ENCODE results near the gene FAM83B. TPM values are rescaled to one million over a fixed set of nuclear protein-coding genes. Genes with fewer than 3 reads are reported as not detected.

Gene FAM83B
- polyA plus RNA-seq, 2 donors = 2.7 to 9.9 TPM

DNA sequence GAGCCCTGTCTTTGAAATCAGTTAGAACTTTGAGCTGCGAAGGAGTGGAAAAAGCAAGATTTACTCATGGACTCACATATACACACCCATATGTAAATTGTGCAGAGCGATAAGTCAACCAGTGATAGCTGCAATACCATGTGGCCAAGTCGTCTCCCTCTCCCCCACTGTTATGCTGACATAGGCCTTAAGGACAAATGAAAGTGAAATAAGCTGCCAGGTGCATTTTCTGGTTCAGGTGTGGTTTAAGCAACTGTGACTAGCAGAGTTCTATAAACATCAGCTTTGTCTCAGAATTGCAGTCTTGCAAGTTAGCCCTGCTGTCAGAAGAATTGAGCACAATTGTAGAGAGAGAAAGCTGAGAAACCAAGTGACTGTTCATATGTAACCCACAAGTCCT lies 9.6 kb downstream of the FAM83B start:
- Histone ChIP-seq H3K9me3 (ENCODE audit: control insufficient read depth in 2 of 2, insufficient read depth in 1 of 2, low read depth in 1 of 2, low read length in 1 of 2) (no peaks in the 10 kb centered on the region), H3K4me3 (ENCODE audit: low read depth in 1 of 2, low read length in 2 of 2) (no peak overlapping the region), H3K27me3 (ENCODE audit: control insufficient read depth in 1 of 2, insufficient read depth in 2 of 2, low read length in 2 of 2) (no peaks in the 10 kb centered on the region), H3K27ac (ENCODE audit: low read depth in 2 of 2, low read length in 1 of 2) (no peak overlapping the region), H3K36me3 (ENCODE audit: control insufficient read depth in 2 of 2, insufficient read depth in 2 of 2, low read length in 1 of 2) (no peaks in the 10 kb centered on the region), H3K4me1 (ENCODE audit: control insufficient read depth in 2 of 2, insufficient read depth in 2 of 2, low read length in 1 of 2) (no peaks in the 10 kb centered on the region)
- WGBS, 2 donors = 39 to 48% methylated on average over 3 of the region's 3 CpGs

DNA sequence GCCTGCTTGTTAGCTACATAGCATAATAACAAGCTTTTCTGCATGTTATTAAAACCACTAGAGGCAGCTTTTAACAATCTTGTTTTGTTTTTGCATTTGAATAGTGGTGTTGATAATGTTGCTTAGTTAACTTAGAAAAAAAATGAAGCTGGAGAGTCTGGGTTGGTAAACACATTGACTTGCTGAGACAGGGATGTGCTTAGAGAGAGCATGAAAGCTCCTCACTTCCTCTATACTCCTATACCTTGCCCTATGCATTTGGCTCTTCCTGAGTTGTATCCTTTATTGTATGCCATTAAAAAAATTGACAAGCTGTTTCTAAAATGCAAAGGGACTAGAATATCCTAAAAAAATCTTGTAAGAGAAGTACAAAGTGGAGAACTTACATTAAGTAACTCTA lies 13.6 kb downstream of the FAM83B start:
- H3K4me1 ChIP-seq (ENCODE audit: control insufficient read depth in 2 of 2, insufficient read depth in 2 of 2, low read length in 1 of 2) = no peaks in the 10 kb centered on the region

DNA sequence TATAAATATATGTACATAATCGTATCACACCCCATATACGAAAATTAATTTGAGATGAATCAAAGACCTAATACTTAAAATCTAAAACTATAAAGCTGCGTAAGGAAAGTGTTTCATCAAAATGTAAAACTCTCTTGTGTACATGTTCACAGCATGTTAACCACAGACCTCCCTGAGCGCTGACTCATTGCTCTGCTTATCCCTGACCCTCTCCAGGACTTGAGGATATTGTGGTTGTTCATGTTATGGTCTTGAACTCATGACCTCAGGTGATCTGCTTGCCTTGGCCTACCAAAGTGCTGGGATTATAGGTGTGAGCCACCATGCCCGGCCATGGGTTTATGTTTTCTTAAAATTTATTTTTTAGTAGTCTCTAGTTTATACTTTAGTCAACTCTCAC lies 14.2 kb downstream of the FAM83B start:
- Histone ChIP-seq H3K4me1 (ENCODE audit: control insufficient read depth in 2 of 2, insufficient read depth in 2 of 2, low read length in 1 of 2) (no peaks in the 10 kb centered on the region), H3K9me3 (ENCODE audit: control insufficient read depth in 2 of 2, insufficient read depth in 1 of 2, low read depth in 1 of 2, low read length in 1 of 2) (no peaks in the 10 kb centered on the region), H3K4me3 (ENCODE audit: low read depth in 1 of 2, low read length in 2 of 2) (no peak overlapping the region), H3K27me3 (ENCODE audit: control insufficient read depth in 1 of 2, insufficient read depth in 2 of 2, low read length in 2 of 2) (no peaks in the 10 kb centered on the region), H3K36me3 (ENCODE audit: control insufficient read depth in 2 of 2, insufficient read depth in 2 of 2, low read length in 1 of 2) (no peaks in the 10 kb centered on the region), H3K27ac (ENCODE audit: low read depth in 2 of 2, low read length in 1 of 2) (no peak overlapping the region)
- WGBS, 2 donors = 85 to 92% methylated on average over 5 of the region's 5 CpGs

More for the DNA sequence above, 13.6 kb downstream of the FAM83B start:
- no peak overlapping the region for H3K4me3 ChIP-seq (ENCODE audit: low read depth in 1 of 2, low read length in 2 of 2)
- H3K27me3 ChIP-seq (ENCODE audit: control insufficient read depth in 1 of 2, insufficient read depth in 2 of 2, low read length in 2 of 2) = no peaks in the 10 kb centered on the region
- H3K36me3 ChIP-seq (ENCODE audit: control insufficient read depth in 2 of 2, insufficient read depth in 2 of 2, low read length in 1 of 2) = no peaks in the 10 kb centered on the region
- H3K9me3 ChIP-seq (ENCODE audit: control insufficient read depth in 2 of 2, insufficient read depth in 1 of 2, low read depth in 1 of 2, low read length in 1 of 2) = no peaks in the 10 kb centered on the region
- no peak overlapping the region for H3K27ac ChIP-seq (ENCODE audit: low read depth in 2 of 2, low read length in 1 of 2)

DNA sequence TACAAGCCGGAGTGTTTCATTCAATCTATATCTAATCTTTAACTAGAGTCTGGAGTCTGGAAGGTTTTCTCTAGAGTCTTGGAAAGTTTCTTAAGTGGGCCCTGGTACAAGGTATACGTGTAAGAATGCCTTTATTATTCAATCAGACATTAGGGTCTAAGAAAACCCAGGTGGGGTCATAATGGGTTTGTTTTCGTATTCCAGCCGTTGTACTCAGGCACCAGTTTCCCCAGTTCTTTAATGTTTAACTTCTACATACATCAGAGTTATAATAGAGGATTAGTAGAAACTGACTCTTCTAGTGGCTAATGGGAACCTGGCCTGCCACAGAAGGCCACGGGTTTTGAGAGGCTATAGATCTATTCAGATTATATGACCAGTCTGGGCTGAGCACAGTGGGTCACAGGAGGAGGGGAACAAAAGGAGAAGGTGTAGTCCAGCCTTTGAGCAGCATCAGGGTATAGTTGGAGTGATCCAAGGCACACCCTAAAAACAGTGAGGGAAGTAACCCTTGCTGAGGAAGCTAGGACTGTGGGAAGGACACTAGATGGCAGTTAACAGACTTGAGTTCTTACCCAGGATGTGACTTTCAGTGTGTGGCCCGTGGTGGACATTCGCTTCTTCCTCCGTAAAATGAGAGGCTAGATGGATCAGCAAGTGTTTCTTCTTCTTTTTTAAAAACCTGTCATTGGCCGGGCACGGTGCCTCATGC lies 15.5 kb downstream of the FAM83B start:
- no peak overlapping the region for H3K27ac ChIP-seq (ENCODE audit: low read depth in 2 of 2, low read length in 1 of 2)
- no peaks in the 10 kb centered on the region for H3K4me1 ChIP-seq (ENCODE audit: control insufficient read depth in 2 of 2, insufficient read depth in 2 of 2, low read length in 1 of 2)
- H3K9me3 ChIP-seq (ENCODE audit: control insufficient read depth in 2 of 2, insufficient read depth in 1 of 2, low read depth in 1 of 2, low read length in 1 of 2) = no peaks in the 10 kb centered on the region
- H3K27me3 ChIP-seq (ENCODE audit: control insufficient read depth in 1 of 2, insufficient read depth in 2 of 2, low read length in 2 of 2) = no peaks in the 10 kb centered on the region
- H3K4me3 ChIP-seq (ENCODE audit: low read depth in 1 of 2, low read length in 2 of 2) = no peak overlapping the region
- no peaks in the 10 kb centered on the region for H3K36me3 ChIP-seq (ENCODE audit: control insufficient read depth in 2 of 2, insufficient read depth in 2 of 2, low read length in 1 of 2)
- WGBS, 2 donors = 79 to 87% methylated on average over 10 of the region's 10 CpGs

DNA sequence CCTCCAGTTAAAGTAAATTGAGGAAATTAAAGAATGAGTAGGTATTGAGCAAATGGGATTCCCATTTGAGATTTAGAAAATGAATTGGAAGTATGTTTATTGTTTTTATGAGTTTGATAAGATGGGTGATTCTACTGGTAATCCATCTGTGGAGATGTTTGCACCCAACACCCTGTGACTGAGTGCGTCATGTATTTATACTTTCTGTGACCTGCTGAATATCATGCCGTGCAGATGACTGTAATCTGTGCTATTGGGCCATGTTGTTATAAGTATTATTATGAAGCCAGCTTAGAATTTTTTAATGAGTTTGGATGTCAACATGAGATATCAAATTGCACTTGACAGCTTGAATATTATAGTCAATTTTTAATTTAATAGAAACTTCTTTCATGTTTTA lies 17.7 kb downstream of the FAM83B start:
- Histone ChIP-seq H3K9me3 (ENCODE audit: control insufficient read depth in 2 of 2, insufficient read depth in 1 of 2, low read depth in 1 of 2, low read length in 1 of 2) (no peaks in the 10 kb centered on the region), H3K27ac (ENCODE audit: low read depth in 2 of 2, low read length in 1 of 2) (no peak overlapping the region), H3K4me1 (ENCODE audit: control insufficient read depth in 2 of 2, insufficient read depth in 2 of 2, low read length in 1 of 2) (no peaks in the 10 kb centered on the region), H3K36me3 (ENCODE audit: control insufficient read depth in 2 of 2, insufficient read depth in 2 of 2, low read length in 1 of 2) (no peaks in the 10 kb centered on the region), H3K27me3 (ENCODE audit: control insufficient read depth in 1 of 2, insufficient read depth in 2 of 2, low read length in 2 of 2) (no peaks in the 10 kb centered on the region), H3K4me3 (ENCODE audit: low read depth in 1 of 2, low read length in 2 of 2) (no peak overlapping the region)
- WGBS, 2 donors = 73 to 77% methylated on average over 2 of the region's 2 CpGs

DNA sequence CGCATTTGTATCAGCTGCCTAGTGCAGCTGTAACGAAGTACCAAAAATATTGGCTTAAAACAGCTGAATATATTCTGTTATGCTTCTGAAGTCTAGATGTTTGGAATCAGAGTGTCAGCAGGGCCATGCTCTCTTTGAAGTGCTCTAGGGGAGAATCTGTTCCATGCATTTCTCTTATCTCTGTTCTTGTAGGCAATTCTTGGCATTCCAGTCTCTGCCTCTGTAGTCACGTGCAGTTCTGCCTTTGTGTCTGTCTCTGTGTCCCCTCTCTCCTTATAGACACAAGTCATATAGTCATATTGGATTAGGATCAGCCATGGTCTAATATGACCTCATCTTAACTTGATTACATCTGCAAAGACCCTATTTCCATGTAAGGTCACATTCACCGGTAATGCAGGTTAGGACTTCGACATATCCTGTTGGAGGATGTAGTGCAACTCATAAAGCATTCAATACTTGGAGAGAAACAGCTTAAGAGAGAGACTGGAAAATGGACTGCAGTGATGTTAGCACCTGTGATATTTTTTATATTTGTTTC lies 18.6 kb downstream of the FAM83B start:
- WGBS, 2 donors = 77 to 84% methylated on average over 5 of the region's 5 CpGs
- Histone ChIP-seq H3K27me3 (ENCODE audit: control insufficient read depth in 1 of 2, insufficient read depth in 2 of 2, low read length in 2 of 2) (no peaks in the 10 kb centered on the region), H3K27ac (ENCODE audit: low read depth in 2 of 2, low read length in 1 of 2) (no peak overlapping the region), H3K36me3 (ENCODE audit: control insufficient read depth in 2 of 2, insufficient read depth in 2 of 2, low read length in 1 of 2) (no peaks in the 10 kb centered on the region), H3K4me3 (ENCODE audit: low read depth in 1 of 2, low read length in 2 of 2) (no peak overlapping the region), H3K9me3 (ENCODE audit: control insufficient read depth in 2 of 2, insufficient read depth in 1 of 2, low read depth in 1 of 2, low read length in 1 of 2) (no peaks in the 10 kb centered on the region), H3K4me1 (ENCODE audit: control insufficient read depth in 2 of 2, insufficient read depth in 2 of 2, low read length in 1 of 2) (no peaks in the 10 kb centered on the region)

DNA sequence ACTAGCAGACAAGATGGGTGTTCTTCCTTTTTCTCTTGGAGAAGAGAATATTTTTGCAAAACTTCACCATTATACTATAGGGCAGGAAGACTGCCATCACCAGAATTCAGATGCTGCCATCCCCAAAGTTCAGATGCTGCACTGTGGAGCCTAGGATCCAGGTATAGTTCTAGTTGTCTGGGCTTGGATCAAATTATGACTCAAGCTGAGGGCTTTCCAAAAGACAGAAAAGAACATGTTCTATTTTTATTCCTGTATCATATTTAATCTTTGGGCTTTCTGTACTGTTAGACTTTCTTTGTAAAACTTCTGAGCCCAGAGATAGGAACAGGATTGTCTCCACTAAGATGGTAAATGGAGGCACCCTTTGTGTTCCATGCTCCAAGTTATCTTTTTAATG lies 22.0 kb downstream of the FAM83B start:
- H3K9me3 ChIP-seq (ENCODE audit: control insufficient read depth in 2 of 2, insufficient read depth in 1 of 2, low read depth in 1 of 2, low read length in 1 of 2) = no peaks in the 10 kb centered on the region
- no peaks in the 10 kb centered on the region for H3K27me3 ChIP-seq (ENCODE audit: control insufficient read depth in 1 of 2, insufficient read depth in 2 of 2, low read length in 2 of 2)
- H3K4me1 ChIP-seq (ENCODE audit: control insufficient read depth in 2 of 2, insufficient read depth in 2 of 2, low read length in 1 of 2) = no peaks in the 10 kb centered on the region
- no peak overlapping the region for H3K4me3 ChIP-seq (ENCODE audit: low read depth in 1 of 2, low read length in 2 of 2)
- no peaks in the 10 kb centered on the region for H3K36me3 ChIP-seq (ENCODE audit: control insufficient read depth in 2 of 2, insufficient read depth in 2 of 2, low read length in 1 of 2)
- H3K27ac ChIP-seq (ENCODE audit: low read depth in 2 of 2, low read length in 1 of 2) = no peak overlapping the region

- Histone ChIP-seq H3K4me3 (ENCODE audit: low read depth in 1 of 2, low read length in 2 of 2) (no peak overlapping the region), H3K36me3 (ENCODE audit: control insufficient read depth in 2 of 2, insufficient read depth in 2 of 2, low read length in 1 of 2) (no peaks in the 10 kb centered on the region), H3K27ac (ENCODE audit: low read depth in 2 of 2, low read length in 1 of 2) (no peak overlapping the region), H3K9me3 (ENCODE audit: control insufficient read depth in 2 of 2, insufficient read depth in 1 of 2, low read depth in 1 of 2, low read length in 1 of 2) (no peaks in the 10 kb centered on the region), H3K4me1 (ENCODE audit: control insufficient read depth in 2 of 2, insufficient read depth in 2 of 2, low read length in 1 of 2) (no peaks in the 10 kb centered on the region), H3K27me3 (ENCODE audit: control insufficient read depth in 1 of 2, insufficient read depth in 2 of 2, low read length in 2 of 2) (no peaks in the 10 kb centered on the region)
- 33 to 42% methylated on average over 1 of the region's 1 CpG for WGBS, 2 donors
Observed at GRCh38 chr6:54873599-54873998, 27.0 kb downstream of the FAM83B start.

GRCh38 chr6:54874349-54875048 lies 27.9 kb downstream of the FAM83B start:
- H3K36me3 ChIP-seq (ENCODE audit: control insufficient read depth in 2 of 2, insufficient read depth in 2 of 2, low read length in 1 of 2) = no peaks in the 10 kb centered on the region
- no peak overlapping the region for H3K27ac ChIP-seq (ENCODE audit: low read depth in 2 of 2, low read length in 1 of 2)
- H3K4me1 ChIP-seq (ENCODE audit: control insufficient read depth in 2 of 2, insufficient read depth in 2 of 2, low read length in 1 of 2) = no peaks in the 10 kb centered on the region
- H3K4me3 ChIP-seq (ENCODE audit: low read depth in 1 of 2, low read length in 2 of 2) = no peak overlapping the region
- WGBS, 2 donors = 58 to 71% methylated on average over 2 of the region's 2 CpGs
- H3K9me3 ChIP-seq (ENCODE audit: control insufficient read depth in 2 of 2, insufficient read depth in 1 of 2, low read depth in 1 of 2, low read length in 1 of 2) = no peaks in the 10 kb centered on the region
- H3K27me3 ChIP-seq (ENCODE audit: control insufficient read depth in 1 of 2, insufficient read depth in 2 of 2, low read length in 2 of 2) = no peaks in the 10 kb centered on the region

DNA sequence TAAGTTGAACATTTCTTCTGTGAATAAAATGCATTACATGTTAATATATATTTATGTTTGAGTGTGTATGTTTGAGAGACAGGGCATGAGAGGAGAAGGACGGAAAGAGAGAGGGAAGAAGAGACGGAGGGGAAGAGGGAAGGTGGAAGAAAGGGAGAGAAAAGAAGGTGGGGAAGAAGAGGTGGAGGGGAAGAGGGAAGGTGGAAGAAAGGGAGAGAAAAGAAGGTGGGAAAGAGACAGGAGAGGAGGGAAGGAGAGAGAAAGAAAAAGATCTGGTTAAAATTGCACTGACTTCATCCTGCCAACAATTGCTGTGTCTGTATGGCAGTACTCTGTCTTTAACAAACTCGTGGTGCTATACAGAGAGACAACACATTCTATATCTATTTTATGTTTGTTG lies 29.0 kb downstream of the FAM83B start:
- H3K9me3 ChIP-seq (ENCODE audit: control insufficient read depth in 2 of 2, insufficient read depth in 1 of 2, low read depth in 1 of 2, low read length in 1 of 2) = no peaks in the 10 kb centered on the region
- H3K36me3 ChIP-seq (ENCODE audit: control insufficient read depth in 2 of 2, insufficient read depth in 2 of 2, low read length in 1 of 2) = no peaks in the 10 kb centered on the region
- H3K27ac ChIP-seq (ENCODE audit: low read depth in 2 of 2, low read length in 1 of 2) = no peak overlapping the region
- H3K4me1 ChIP-seq (ENCODE audit: control insufficient read depth in 2 of 2, insufficient read depth in 2 of 2, low read length in 1 of 2) = no peaks in the 10 kb centered on the region
- no peaks in the 10 kb centered on the region for H3K27me3 ChIP-seq (ENCODE audit: control insufficient read depth in 1 of 2, insufficient read depth in 2 of 2, low read length in 2 of 2)
- H3K4me3 ChIP-seq (ENCODE audit: low read depth in 1 of 2, low read length in 2 of 2) = no peak overlapping the region
- WGBS, 2 donors = 73 to 79% methylated on average over 3 of the region's 3 CpGs
